ENCODE measurements around the gene FREM2.

Gene FREM2

DNA sequence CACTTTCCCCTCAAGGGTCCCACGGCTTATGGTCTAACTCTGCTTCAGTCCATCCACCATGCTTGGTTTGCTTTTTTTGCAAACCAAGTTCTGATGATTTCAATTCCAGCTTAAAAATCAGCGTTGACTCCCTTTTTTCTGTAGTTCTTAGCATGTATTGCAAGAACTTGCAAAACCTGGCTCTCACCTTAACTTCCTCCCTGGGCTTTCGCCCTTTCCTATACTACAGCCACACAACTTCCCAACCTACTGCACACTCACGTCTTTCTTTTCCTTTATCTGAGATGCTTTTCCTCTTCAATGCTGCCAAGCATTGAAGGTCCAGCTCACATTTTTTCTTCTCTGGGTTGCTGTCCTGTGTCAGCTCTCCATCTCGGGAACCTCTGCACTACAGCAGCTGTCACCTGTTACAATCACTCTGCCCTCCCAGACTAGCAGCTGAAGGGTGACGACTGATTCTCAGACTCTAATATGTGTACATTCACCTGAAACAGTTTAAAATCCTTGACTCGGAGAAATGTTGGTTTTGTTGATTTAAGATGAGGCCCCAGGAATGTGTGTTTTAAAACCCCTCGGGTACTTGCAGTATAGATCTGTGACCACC lies 143.7 kb downstream of the FREM2 start:
- DNase-seq (ENCODE audit: extremely low spot score), result no peak
- ChIA-PET CTCF (no interaction called here), POLR2A (no interaction called here)
- TF ChIP-seq L3MBTL2 (conservative IDR thresholded peaks at IDR 0.05), result no peak
- TF ChIP-seq ZNF384 (IDR thresholded peaks at IDR 0.05), result no peak
- no peak for TF ChIP-seq BHLHE40 (IDR thresholded peaks at IDR 0.05; ENCODE audit: borderline replicate concordance)
- TF ChIP-seq, protein P1, sequence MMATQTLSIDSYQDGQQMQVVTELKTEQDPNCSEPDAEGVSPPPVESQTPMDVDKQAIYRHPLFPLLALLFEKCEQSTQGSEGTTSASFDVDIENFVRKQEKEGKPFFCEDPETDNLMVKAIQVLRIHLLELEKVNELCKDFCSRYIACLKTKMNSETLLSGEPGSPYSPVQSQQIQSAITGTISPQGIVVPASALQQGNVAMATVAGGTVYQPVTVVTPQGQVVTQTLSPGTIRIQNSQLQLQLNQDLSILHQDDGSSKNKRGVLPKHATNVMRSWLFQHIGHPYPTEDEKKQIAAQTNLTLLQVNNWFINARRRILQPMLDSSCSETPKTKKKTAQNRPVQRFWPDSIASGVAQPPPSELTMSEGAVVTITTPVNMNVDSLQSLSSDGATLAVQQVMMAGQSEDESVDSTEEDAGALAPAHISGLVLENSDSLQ (IDR thresholded peaks at IDR 0.05), result no peak
- no peak for TF ChIP-seq NFRKB (IDR thresholded peaks at IDR 0.05)
- TF ChIP-seq SP1 (IDR thresholded peaks at IDR 0.05), result no peak
- no peak for TF ChIP-seq LEF1 (IDR thresholded peaks at IDR 0.05; ENCODE audit: borderline replicate concordance)
- TF ChIP-seq ELF4 (IDR thresholded peaks at IDR 0.05), result no peak
- TF ChIP-seq TARDBP (IDR thresholded peaks at IDR 0.05), result no peak
- no peak for TF ChIP-seq ARNT (IDR thresholded peaks at IDR 0.05)

DNA sequence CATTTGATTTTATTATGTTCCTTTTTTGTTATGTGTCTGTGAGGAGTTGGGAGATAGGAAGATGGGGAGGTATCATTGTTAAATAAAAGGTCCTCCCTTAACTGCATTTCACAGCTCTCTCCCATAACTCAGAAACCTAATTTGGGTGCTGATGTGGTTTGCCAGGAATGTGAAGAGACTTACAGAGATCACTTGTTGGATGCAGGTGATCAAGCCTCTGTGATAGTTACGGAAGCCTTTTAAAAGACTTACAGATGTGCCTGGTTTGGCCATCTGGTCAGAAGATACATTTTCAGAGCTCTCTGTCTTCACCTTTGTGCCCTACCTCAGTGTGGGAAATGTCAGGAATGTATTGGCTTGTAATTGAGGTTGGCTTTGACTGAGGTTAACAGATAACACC lies 157.7 kb downstream of the FREM2 start:
- CTCF ChIA-PET, result interaction anchor here (0.6 kb wide), 1 partner anchor 68 kb away, joined by 6 read pairs; no protein-coding TSS in a partner anchor
- DNase-seq (ENCODE audit: extremely low spot score), result no peak
- POLR2A ChIA-PET, result no interaction called here
- TF ChIP-seq SUZ12 (IDR thresholded peaks at IDR 0.05) (no peak), ARNT (IDR thresholded peaks at IDR 0.05) (no peak), SP1 (IDR thresholded peaks at IDR 0.05) (no peak), L3MBTL2 (conservative IDR thresholded peaks at IDR 0.05) (no peak), ELF4 (IDR thresholded peaks at IDR 0.05) (no peak), CTBP1 (IDR thresholded peaks at IDR 0.05; ENCODE audit: borderline replicate concordance) (no peak), ZNF384 (IDR thresholded peaks at IDR 0.05) (no peak), FOXA1 (IDR thresholded peaks at IDR 0.05) (no peak)

DNA sequence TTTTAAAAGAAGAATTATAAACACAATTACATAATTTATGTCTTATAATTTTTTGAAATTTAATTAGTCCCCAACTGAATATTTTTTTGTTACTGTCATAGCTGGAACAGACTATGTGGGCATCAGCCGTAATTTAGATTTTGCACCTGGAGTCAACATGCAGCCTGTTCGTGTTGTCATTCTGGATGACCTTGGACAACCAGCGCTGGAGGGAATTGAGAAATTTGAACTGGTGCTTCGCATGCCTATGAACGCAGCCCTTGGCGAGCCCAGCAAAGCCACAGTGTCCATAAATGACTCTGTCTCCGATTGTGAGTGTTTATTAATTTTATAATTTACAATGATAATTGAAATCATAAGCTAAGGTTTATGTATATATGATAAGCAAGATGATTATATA lies 161.5 kb downstream of the FREM2 start:
- ChIA-PET POLR2A (no interaction called here), CTCF (no interaction called here)
- no peak for TF ChIP-seq TARDBP (IDR thresholded peaks at IDR 0.05)
- TF ChIP-seq FOXM1 (IDR thresholded peaks at IDR 0.05; ENCODE audit: borderline replicate concordance), result no peak
- no peak for TF ChIP-seq ELF4 (IDR thresholded peaks at IDR 0.05)
- TF ChIP-seq BHLHE40 (IDR thresholded peaks at IDR 0.05; ENCODE audit: borderline replicate concordance), result no peak
- TF ChIP-seq SUZ12 (IDR thresholded peaks at IDR 0.05), result no peak
- no peak for TF ChIP-seq LEF1 (IDR thresholded peaks at IDR 0.05; ENCODE audit: borderline replicate concordance)
- TF ChIP-seq ZNF384 (IDR thresholded peaks at IDR 0.05), result no peak
- TF ChIP-seq SP1 (IDR thresholded peaks at IDR 0.05), result no peak
- no peak for TF ChIP-seq L3MBTL2 (conservative IDR thresholded peaks at IDR 0.05)
- TF ChIP-seq HDGF (IDR thresholded peaks at IDR 0.05; ENCODE audit: borderline replicate concordance), result no peak
- TF ChIP-seq ARNT (IDR thresholded peaks at IDR 0.05), result no peak
- no peak for TF ChIP-seq FOXK2 (IDR thresholded peaks at IDR 0.05)
- no peak for TF ChIP-seq CTBP1 (IDR thresholded peaks at IDR 0.05; ENCODE audit: borderline replicate concordance)
- TF ChIP-seq NFRKB (IDR thresholded peaks at IDR 0.05), result no peak
- no peak for TF ChIP-seq FOXA1 (IDR thresholded peaks at IDR 0.05)
- TF ChIP-seq, protein P1 (IDR thresholded peaks at IDR 0.05), result no peak
- no peak for DNase-seq (ENCODE audit: extremely low spot score)

DNA sequence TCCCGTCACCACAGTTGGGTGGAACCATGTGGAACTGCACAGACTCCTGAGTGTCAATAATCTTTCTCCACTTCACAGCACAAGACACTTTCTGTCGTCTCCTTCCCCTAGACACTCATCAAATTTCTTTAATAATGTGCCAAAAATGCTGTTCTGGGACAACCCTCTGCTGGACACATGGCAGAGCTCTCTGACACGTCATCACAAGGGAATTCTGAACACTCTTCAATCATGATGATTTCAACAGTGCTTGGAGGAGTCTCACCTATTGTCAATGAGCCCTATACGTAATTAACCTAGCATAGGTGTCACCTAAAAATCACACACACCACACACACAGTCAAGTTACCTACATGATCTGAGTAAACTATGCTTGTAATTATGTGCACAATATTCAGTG lies 162.4 kb downstream of the FREM2 start:
- no peak for DNase-seq (ENCODE audit: extremely low spot score)
- TF ChIP-seq FOXK2 (IDR thresholded peaks at IDR 0.05), result no peak
- TF ChIP-seq ARNT (IDR thresholded peaks at IDR 0.05), result no peak
- TF ChIP-seq, protein P1 (IDR thresholded peaks at IDR 0.05), result no peak
- no peak for TF ChIP-seq ZNF384 (IDR thresholded peaks at IDR 0.05)
- no peak for TF ChIP-seq SUZ12 (IDR thresholded peaks at IDR 0.05)
- TF ChIP-seq L3MBTL2 (conservative IDR thresholded peaks at IDR 0.05), result no peak
- TF ChIP-seq TARDBP (IDR thresholded peaks at IDR 0.05), result no peak
- TF ChIP-seq CTBP1 (IDR thresholded peaks at IDR 0.05; ENCODE audit: borderline replicate concordance), result no peak
- TF ChIP-seq NFRKB (IDR thresholded peaks at IDR 0.05), result no peak
- no peak for TF ChIP-seq HDGF (IDR thresholded peaks at IDR 0.05; ENCODE audit: borderline replicate concordance)
- no peak for TF ChIP-seq SP1 (IDR thresholded peaks at IDR 0.05)
- TF ChIP-seq BHLHE40 (IDR thresholded peaks at IDR 0.05; ENCODE audit: borderline replicate concordance), result no peak
- no peak for TF ChIP-seq FOXM1 (IDR thresholded peaks at IDR 0.05; ENCODE audit: borderline replicate concordance)
- TF ChIP-seq ELF4 (IDR thresholded peaks at IDR 0.05), result no peak
- TF ChIP-seq FOXA1 (IDR thresholded peaks at IDR 0.05), result no peak
- no peak for TF ChIP-seq LEF1 (IDR thresholded peaks at IDR 0.05; ENCODE audit: borderline replicate concordance)
- CTCF ChIA-PET, result no interaction called here
- POLR2A ChIA-PET, result no interaction called here

DNA sequence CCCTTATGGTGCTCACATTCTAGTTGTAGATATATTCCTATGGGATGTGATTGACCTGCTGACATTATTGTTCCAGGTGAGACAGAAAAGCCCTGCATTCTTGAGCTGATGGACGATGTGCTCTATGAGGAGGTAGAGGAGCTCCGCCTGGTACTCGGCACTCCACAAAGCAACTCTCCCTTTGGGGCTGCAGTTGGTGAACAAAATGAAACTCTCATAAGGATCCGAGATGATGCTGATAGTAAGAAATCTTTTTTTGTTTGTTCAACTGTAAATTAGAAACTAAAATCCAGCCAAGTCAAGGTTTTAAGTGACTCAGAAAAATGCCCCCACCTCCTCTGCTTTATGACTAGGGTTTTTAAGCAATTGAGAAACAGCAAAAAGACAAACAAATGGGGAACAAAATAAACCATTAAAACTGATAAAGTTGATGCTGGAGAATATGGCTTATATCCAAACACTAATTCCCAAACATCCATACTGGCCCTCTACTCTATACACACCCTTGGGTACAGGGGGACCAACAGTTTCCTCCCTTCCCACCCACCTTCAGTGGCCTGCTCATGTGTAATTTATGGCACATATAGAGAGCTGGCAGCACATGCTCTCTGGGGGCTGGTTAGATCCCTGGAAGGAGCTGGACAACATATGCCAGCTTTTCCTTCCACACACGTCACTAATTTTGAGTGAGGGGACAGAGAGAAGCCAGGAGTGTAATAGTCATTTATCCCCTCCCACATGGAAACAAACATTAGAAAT lies 164.2 kb downstream of the FREM2 start:
- TF ChIP-seq FOXA1 (IDR thresholded peaks at IDR 0.05) (no peak), ZNF384 (IDR thresholded peaks at IDR 0.05) (no peak), SUZ12 (IDR thresholded peaks at IDR 0.05) (no peak)
- POLR2A ChIA-PET, result no interaction called here
- CTCF ChIA-PET, result no interaction called here

DNA sequence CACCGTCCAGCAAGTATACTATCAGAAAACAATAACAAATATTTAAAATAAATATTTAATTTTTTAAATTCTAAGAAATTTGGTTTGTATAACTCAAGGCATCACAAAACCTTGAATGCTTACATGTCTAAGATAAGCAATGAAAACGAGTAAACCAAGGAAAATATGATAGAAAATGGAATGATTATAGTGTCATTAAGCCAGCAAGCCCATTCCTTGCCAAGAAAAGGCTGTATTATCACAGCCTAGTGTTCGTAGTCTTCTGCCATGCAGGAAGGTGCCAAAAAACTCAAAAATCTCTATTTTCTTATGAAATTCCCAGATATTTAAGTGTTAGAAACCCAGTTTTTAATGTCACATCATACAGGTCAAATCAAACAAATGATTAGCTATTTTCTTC lies 167.3 kb downstream of the FREM2 start:
- TF ChIP-seq LEF1 (IDR thresholded peaks at IDR 0.05; ENCODE audit: borderline replicate concordance) (no peak), NFRKB (IDR thresholded peaks at IDR 0.05) (no peak), TARDBP (IDR thresholded peaks at IDR 0.05) (no peak), ELF4 (IDR thresholded peaks at IDR 0.05) (no peak), CTBP1 (IDR thresholded peaks at IDR 0.05; ENCODE audit: borderline replicate concordance) (no peak), ARNT (IDR thresholded peaks at IDR 0.05) (no peak), FOXK2 (IDR thresholded peaks at IDR 0.05) (no peak), SP1 (IDR thresholded peaks at IDR 0.05) (no peak)
- ChIA-PET POLR2A (no interaction called here), CTCF (no interaction called here)
- no peak for DNase-seq (ENCODE audit: extremely low spot score)

More for the DNA sequence above, 164.2 kb downstream of the FREM2 start:
- DNase-seq (ENCODE audit: extremely low spot score), result no peak
